GM19467 (cell line): ENCODE measurements around the gene SPACA7.

Experiments
- ATAC-seq: cut with Tn5 transposase; IDR thresholded peaks from one replicate; pipeline ENCODE4 v1.9.1; 2021; ENCODE audit warnings: mild to moderate bottlenecking, moderate library complexity; ENCODE audit not compliant: unreplicated experiment

SPACA7 gene

DNA sequence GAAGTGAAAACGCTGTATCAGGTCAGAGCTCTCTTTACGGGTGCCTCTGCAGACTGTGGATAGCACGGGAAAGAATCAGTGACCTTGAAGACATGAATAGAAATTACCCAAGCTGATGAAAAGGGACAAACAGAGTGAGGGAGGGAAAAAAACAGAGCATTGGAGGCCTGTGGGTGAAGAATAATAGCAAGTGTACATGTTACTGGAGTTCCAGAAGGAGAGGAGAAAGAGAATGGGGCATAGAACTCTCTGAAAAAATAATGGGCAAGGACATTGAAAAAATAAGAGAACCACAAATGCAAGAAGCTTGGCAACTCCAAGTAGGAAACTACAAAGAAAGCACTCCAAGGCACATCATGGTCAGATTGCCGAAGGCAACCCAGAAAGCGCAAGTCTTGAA lies 86.3 kb downstream of the SPACA7 start:
- no peak for ATAC-seq

DNA sequence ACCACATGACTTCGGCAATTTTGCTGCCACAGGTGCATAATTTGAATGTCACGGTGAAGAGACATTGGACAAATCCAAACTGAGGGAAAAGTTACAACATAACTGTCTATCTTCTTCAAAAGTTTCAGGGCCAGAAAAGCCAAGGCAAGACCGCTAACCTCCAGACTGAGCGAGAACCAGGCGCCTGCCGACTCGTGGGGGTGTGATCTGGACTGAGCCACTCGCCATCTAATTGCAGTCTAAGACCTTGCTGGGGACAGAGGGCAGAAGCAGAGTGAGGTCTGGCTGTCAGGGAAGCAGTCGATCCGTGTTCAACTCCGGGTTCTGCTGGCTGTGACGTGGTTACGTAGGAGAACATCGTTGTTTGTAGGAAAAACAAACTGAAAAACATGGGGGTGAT lies 88.6 kb downstream of the SPACA7 start:
- ATAC-seq, result no peak

DNA sequence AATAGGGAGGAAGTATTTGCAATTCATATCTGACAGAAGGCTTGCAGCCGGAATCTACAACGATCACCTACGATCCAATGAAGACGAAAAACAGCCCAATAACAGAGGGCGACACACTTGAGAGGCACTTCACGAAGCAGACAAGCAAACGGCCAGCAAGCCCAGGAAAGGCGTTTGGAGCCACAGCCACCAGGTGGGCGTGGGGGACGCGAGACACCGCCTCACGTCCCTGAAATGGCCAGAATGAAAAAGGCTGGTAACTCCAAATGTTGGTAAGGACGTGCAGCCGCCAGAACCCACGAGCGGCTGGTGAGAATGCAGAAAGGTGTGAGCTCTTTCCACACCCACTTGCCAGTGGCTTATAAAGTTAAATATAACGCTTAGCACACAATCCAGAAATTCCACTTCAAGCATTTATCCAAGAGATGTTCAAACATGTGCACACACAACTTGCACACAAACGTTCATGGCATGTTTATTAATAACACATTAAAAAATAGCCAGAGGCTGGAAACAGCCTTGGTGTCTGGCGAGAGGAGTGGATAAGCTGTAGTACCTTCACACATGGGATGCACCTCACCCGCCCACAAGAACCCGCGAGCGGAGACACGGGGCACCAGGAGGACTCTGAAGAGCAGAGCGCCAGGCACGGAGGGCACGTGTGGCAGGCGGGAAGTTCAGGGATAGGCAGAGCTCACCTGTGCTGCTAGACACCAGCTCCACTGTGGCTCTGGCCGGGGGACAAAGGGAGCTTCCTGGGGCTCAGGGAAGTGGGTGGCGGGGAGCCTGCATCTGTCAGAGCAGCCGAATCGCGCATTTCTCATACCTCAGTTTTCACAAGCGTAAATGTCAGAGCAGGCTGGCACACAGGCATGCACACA lies 89.3 kb downstream of the SPACA7 start:
- ATAC-seq, result no peak

DNA sequence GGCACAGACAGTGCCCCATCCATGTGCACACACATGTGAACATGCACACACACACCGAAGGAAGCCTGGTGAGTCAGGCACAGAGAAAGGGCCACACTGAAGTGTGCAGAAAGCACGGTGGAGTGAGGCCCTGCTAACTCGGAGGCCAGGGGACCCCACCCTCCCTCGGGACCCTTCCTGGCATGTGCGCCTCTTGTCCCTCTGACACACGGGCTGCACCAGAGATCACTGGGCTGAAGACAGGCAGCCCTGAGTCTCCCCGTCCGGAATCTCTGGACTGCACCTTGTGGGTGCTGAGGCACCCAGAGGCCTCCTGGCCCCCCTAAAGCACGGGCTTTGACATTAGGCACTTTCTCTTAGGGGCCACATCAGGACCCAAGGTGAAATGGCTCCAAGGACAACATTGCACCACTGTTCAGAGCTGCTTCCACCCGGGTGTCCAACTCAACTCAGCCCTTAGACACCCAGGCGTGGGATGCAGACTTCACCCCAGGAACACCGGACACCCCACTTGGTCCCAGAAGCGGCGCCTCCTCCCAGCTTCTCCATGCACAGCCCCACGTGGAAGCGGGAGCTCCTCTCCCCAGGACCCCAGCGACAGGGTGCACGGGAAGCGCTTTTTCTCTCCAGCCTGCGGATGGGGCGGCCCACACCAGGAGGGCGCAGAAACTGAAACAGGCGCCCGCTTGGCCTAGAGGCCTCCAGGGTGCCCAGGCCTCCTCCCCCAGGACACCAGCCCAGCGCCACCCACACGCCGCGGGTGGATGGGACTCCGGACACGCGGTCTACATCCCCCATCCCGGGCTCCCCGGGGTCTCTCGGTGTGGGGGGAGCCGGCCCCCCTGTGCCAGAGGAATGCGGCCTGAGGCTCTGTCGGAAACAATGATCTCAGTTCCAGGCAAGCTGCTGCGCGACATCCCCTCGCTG lies 90.2 kb downstream of the SPACA7 start:
- ATAC-seq, result no peak

DNA sequence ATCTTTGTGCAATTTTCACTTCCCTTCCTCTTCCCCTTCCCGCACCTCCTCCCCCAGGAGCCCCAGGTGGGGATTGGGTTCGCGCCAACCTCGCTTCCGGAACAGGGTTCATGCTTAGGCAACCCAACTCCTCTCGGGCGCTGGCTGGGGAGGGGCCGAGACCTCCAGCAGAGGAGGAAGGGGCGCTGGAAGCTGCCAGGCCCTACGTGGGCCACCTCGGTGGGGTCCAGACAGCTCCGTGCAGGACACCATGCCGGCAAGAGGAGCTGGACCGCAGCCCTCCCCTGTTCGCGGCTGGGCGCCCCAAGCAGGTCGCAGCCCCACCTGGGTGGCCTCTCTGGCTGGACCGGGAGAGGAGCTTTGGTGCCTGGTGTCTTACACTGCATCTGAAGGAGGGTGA lies 91.1 kb downstream of the SPACA7 start:
- no peak for ATAC-seq

DNA sequence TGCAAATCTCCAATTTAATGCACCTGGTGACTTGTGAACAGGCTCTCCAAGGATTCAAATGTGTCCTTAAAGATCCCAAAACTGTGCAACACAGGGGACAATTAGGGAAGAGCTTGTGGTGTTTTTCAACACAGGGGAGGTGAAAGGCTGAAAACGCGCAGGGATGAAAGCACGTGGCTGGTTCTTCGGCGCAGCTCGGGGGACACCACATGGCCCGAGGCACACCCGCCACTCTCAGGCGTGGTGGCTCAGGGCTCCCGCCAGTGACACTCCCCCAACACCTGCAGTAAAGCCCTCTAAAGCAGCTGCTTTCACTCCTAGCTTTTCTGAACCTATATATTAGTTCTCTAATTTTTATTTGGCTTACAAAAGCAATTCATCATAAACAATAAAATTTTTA lies 91.9 kb downstream of the SPACA7 start:
- ATAC-seq, result no peak

DNA sequence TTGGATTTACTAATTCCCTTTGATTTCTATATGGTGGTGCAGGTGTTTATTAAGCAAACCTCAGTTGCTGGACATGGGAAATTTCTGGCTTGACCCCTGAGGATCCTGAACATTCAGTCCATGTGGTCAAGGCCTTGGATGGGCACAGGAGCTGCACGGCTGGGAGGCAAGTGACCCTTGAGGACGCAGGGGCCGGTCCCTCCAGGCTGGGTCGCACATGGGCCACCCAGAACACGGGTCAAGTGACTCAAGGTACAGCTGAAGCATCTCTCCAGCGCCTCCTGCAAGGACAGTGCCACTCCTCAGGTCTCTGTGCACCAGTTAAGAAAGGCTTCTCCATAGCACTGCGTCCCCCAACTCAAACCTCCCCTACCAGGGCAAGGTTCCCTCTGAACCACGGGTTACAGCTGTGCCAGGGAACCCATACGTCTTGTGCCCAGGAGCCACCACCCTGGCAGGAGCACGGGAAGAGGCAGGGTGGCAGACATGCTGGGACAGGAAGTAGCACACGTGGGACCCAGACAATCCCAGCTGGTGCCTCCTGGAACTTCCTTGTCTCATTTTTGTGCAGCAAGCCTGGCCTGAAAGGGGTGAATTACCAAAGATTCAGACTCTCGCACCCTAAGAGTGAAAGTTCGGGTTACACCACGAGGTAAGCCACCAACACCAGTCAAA lies 93.1 kb downstream of the SPACA7 start:
- no peak for ATAC-seq

DNA sequence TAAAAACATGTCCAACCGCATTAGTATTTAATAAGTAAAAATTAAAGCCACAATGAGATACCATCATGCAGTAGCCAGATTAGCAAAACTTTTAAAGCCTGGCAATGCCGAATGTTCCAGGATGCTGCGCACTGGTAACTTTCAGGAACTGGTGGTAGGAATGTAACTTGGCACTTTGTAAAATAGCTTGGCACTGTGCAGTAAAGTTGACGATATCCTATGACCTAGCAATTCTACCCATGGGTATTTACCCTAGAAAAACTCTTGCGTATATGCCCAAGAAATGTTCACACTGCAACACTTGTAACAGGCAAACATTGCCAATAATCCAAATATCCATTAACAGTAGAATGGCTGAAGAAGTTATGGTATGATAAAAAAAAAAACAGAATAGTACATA lies 97.7 kb downstream of the SPACA7 start:
- ATAC-seq, result no peak

DNA sequence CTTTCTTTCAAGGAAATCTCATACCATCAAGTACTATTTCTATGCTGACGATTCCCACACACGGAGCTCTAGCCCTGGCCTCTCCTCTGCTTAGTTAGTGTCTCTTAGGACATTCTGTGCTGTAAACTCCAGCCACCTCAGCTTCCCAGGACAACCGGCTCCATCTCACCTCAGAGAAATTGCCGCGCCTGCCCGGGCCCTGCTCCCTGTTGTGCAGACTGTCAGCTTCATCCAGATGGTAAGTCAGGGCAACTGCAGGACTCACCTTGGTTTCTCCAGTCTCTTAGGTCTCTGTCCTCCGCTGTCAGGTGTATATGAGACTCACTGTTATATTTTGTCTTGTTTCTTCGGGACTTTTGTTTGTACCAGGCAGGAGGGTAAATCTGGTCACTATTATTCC lies 98.7 kb downstream of the SPACA7 start:
- ATAC-seq, result no peak

DNA sequence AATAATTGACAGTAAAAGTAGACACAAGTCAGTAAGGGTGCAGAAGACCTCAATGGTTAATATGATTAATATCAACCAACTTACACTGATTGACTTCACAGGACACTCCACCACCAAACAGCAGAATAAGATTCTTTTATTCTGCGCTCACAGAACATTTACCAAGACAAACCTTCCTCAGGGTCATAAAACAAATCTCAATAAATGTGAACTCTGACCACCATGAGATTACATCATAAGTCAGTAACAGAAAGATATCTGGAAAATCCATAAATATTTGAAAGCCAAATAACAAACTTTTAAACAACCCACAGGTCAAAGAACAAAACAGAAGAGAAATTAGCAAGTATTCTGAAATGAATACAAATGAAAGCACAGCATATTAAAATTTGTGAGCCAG lies 99.7 kb downstream of the SPACA7 start:
- ATAC-seq, result no peak

DNA sequence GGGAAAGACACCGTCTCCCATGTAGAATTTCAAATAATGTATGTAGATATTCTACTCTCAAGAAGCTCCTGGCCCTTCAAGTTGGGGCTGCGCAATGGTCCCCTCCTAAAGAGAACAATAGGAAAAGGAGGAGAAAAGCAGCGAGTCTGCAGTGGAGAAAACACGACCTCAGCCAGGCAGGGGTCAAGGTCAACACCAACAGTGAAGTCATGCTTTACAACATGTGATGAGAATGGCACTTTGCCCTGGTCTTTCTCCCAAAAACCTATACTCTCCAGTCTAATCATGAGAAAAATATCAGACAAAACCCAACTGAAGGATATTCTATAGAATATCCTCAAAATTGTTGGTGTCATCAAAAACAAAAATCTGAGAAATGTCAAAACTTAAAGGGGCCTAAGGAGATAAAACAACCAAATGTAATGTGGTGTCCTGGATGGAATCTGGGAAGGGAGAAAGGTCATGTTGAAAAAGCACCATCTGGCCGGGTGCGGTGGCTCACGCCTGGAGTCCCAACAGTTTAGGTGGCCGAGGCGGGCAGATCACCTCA lies 101.0 kb downstream of the SPACA7 start:
- no peak for ATAC-seq

DNA sequence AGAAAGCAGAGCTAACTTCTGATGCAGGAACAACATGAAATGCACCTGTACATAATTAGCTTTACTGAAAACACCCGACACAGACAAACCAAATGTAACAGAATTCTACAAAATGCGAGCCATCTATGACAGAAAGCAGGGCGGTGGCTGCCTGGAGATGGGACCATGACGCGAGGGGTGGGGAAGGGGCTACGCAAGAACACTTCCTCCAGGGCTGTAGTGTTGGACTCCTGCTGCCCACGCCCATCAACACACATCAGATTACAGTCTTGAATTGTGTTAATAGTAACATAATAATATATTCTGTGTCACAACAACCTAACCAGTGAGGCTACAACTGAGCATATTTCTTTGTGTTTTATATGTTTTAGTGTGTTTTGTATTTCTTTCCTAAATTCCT lies 103.2 kb downstream of the SPACA7 start:
- ATAC-seq, result no peak

DNA sequence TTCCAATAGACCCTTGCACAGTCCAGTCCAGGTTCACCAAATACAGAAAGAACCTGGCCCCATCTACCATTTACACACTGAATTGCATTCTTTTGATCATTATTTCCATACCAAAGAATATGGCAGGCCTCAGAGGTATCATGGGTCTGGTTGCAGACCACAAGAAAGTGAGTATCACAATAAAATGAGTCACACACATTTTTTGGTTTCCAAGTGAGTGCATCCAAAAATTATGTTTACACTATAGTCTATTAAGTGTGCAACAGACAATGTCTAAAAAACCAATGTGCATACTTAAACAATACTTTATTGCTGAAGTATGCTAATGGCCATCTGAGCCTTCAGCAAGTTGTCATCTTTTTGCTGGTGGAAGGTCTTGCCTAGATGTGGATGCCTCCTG lies 105.3 kb downstream of the SPACA7 start:
- ATAC-seq, result no peak

DNA sequence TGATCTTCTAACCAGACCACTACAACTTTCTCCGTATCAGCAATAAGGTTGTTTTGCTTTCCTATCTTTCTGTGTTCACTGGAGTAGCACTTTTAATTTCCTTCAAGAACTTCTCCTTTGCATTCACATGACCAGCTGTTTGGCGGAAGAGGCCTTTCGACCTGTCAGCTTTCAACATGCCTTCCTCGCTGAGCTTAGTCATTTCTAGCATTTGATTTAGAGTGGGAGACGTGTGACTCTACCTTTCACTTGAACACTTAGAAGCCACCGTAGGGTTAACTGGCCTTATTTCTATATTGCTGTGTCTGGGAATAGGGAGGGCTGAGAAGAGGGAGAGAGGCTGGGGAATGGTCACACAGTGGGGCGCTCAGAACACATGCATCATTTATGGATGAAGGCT lies 107.1 kb downstream of the SPACA7 start:
- ATAC-seq, result no peak
